ENCODE measurements around the gene CALN1.

- TF ChIP-seq CTCF (IDR thresholded peaks at IDR 0.05) (no peak), POLR2A (IDR thresholded peaks at IDR 0.05) (no peak)
Measured at GRCh38 chr7:72213769-72214168, 198.4 kb downstream of the CALN1 start.

Measured in prostate gland (tissue), 2 donors.